Lower leg skin (tissue), 4 donors: ENCODE results near the gene SEPTIN8. TPM values are rescaled to one million over a fixed set of nuclear protein-coding genes. Genes with fewer than 3 reads are reported as not detected.

Experiments
- DNase-seq, 2 donors: peaks; one replicate each; pipeline ENCODE4 v3.0.0-alpha.2; 2019; ENCODE audit warnings: low spot score in 2 of 2
- H3K4me3 ChIP-seq: fragments of 200-600 bp; sonication (generic); 2 replicates; pipeline ENCODE4 v1.5.1; 2017; ENCODE audit warnings: mild to moderate bottlenecking, low read depth; ENCODE audit not compliant: poor library complexity, severe bottlenecking
- CTCF ChIP-seq, 3 donors: fragments of 450-650 bp; IDR thresholded peaks; one replicate each; pipeline ENCODE4 v1.5.1; 2016; ENCODE audit warnings: antibody characterized with exemption in 3 of 3, mild to moderate bottlenecking in 3 of 3, moderate library complexity in 2 of 3
- POLR2A ChIP-seq, 2 donors: fragments of 450-650 bp; IDR thresholded peaks; one replicate each; pipeline ENCODE4 v1.6.1; 2016 to 2017; ENCODE audit warnings: antibody characterized with exemption in 2 of 2, mild to moderate bottlenecking in 1 of 2, moderate library complexity in 1 of 2
- WGBS, 2 donors: methylation state at CpG; one replicate each; pipeline ENCODE4 v1.1.5; 2018; 5-methylcytosine and 5-hydroxymethylcytosine counted together
- intact Hi-C: fragments of 100-400 bp; cut with DNase I; formaldehyde crosslinking; loops from one replicate; pipeline ENCODE4 v1.15.0; 2023; ENCODE audit warnings: low total_unique reads
- total RNA-seq, 4 donors: library from RNA; depleted of rRNA; stranded (reverse); fragments of >200 nt; gene quantifications; one replicate each; pipeline ENCODE4 v1.1.0, GENCODE V29; 2016

SEPTIN8 gene
- total RNA-seq, 4 donors from 2014 or later = 70.0 to 99.6 (median 87.8) TPM

DNA sequence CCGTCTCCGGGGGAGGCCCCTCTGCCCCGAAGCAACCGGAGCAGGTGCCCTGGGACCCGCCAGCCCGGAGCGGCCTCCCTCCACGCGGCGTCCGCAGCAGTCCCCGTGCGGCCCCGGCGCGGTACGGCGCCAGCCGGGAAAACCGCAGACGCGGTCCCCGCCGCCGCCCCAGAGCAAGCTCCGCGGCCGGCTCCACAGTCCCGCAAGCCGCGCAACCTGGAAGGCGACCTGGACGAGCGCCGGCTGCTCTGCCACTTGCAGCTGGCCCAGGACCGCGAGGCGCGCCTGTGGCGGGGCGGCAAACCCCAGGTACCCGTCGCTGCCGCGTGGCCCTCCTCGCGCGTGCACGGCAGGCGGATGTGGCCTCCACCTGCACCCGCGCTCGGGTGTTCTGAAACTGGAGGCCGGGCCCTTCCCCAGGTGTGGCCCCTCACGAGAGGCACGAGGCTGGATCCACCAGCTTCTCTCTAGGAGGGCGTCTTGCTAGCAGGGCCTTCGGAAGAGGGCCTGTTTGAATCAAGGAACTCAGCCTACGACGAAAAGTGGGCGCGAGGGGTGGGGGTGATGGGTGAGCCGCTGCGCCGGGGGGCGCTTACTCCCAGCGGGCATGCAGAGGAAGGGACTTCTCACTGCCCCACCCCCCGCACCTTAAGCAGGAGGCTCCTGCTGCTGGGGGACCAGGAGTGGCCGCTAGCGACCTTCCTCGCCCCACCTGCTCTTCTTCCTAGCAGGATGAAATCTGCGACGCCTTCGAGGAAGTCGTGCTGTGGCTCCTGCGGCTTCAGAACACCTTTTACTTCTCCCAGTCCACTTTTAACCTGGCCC is 29.2 kb downstream of the SEPTIN8 start:
- no peak overlapping the region for H3K4me3 ChIP-seq
- WGBS, 2 donors = 52 to 72% methylated on average over 25 to 44 of the region's 76 CpGs
- no peak for DNase-seq
- TF ChIP-seq POLR2A (IDR thresholded peaks at IDR 0.05) (no peak), CTCF (IDR thresholded peaks at IDR 0.05) (no peak)
- intact Hi-C loops = no loop called here

DNA sequence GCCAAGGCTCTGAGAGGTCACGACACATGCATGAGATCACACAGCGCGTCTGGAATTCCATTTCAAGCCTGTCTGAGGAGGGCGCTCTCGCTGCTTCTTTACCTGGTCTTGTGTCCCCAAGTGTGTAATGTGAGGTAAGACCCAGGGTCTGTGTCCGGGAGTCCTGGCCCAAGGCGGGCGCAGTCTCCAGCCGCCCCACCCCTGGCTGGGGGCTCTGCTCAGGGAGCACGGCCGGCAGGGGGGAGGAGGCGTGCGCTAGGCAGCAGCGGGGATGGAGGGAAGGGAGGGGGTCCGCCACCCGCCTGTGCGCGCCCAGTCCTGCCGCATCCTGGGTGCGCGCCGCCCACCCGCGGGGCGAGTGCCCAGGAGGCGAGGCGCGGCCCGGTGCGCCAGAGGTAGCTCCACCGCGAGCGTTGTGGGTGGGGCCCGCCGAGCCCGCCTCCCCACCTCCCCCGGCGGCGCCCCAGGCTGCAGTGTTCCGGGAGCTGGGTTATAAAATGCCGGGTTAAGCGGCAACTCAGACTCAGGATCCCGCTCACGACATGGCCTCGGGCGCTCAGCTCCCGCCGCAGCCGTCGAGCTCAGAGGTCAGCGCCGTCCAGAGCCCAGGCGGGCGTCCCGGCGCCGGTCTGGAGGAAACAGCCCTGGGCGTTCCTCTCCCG is 30.0 kb downstream of the SEPTIN8 start, which contains the start of gene CCNI2:
CCNI2 (plus strand) TSS at position 473 of the 662 bp plus-strand sequence; CDS start at position 543, 70 bp downstream.
- H3K4me3 ChIP-seq = no peak within 1 kb of the TSS
- WGBS, 2 donors = 1 to 6% methylated on average over 7 to 42 of the region's 59 CpGs
- TF ChIP-seq POLR2A (IDR thresholded peaks at IDR 0.05) = no peak
- intact Hi-C loops = no loop called here
- no peak for DNase-seq

GRCh38 chr5:132746592-132746953 is 30.5 kb downstream of the SEPTIN8 start:
- H3K4me3 ChIP-seq = no peak overlapping the region
- intact Hi-C loops = no loop called here
- DNase-seq = no peak
- TF ChIP-seq POLR2A (IDR thresholded peaks at IDR 0.05) = no peak
- TF ChIP-seq CTCF (IDR thresholded peaks at IDR 0.05) = no peak
- WGBS, 2 donors = 23 to 29% methylated on average over 3 of the region's 3 CpGs

DNA sequence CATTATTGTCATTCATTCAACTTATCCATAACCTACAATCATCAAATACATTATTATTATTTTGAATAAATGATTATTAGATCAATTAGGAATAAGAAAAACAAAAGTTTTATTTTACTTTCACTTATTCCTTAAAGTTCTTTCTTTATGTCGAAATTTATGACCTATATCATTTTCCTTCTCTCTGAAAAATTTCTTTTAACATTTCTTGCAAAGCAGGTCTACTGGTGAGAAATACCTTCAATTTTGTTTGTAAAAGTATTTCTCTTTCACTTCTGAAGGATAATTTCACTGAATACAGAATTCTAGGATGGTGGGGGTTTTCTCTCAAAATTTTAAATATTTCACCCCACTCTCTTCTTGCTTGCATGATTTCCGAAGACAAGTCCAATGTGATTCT is 32.4 kb downstream of the SEPTIN8 start:
- H3K4me3 ChIP-seq = no peak overlapping the region
- TF ChIP-seq POLR2A (IDR thresholded peaks at IDR 0.05) (no peak), CTCF (IDR thresholded peaks at IDR 0.05) (no peak)
- 68 to 90% methylated on average over 2 of the region's 2 CpGs for WGBS, 2 donors
- no peak for DNase-seq
- intact Hi-C loops = no loop called here

DNA sequence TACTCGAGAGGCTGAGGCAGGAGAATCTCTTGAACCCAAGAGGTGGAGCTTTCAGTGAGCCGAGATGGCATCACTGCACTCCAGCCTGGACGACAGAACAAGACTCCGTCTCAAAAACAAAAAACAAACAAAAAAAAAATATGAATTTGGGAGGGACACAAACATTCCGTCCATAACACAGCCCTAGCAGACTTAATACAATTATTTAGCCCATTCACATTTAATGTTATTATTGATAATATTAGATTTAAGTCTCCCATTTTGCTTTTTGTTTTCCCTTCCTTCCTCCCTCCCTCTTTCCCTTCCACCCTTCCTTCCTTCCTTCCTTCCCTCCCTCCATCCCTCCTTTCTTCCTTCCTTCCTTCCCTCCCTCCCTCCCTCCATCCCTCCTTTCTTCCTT is 34.4 kb downstream of the SEPTIN8 start:
- no peak for DNase-seq
- WGBS, 2 donors = 93 to 96% methylated on average over 5 of the region's 5 CpGs
- H3K4me3 ChIP-seq = no peak overlapping the region
- intact Hi-C loops = no loop called here
- TF ChIP-seq CTCF (IDR thresholded peaks at IDR 0.05) (no peak), POLR2A (IDR thresholded peaks at IDR 0.05) (no peak)

DNA sequence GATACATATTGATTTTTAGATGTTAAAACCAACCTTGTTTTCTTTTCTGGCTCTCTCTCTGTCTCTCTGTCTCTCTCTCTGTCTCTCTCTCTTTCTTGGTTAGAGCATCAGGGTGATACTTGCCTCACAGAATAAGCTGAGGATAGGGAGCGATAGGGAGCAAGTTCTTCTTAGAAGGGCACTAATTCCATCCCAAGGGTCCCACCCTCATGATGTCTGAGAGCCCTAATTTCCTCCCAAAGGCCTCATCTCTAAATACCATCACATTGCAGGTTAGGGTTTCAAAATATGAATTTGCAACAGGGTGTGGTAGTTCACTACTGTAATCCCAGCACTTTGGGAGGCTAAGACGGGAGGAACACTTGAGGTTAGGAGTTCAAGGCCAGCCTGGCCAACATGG is 34.9 kb downstream of the SEPTIN8 start:
- TF ChIP-seq POLR2A (IDR thresholded peaks at IDR 0.05) (no peak), CTCF (IDR thresholded peaks at IDR 0.05) (no peak)
- intact Hi-C loops = no loop called here
- DNase-seq = no peak
- no peak overlapping the region for H3K4me3 ChIP-seq
- 86 to 98% methylated on average over 2 of the region's 2 CpGs for WGBS, 2 donors
